HPDE6-E6E7 (cell line): ENCODE data around the gene KIF3B.
"Not testable (repeated sequence)": the region's sequence is repeated elsewhere in the genome, so short reads cannot be mapped to it uniquely, and the experiment has no call there.

ENCODE experiments used
- DNase-seq: peaks from one replicate; pipeline ENCODE4 v3.0.0; 2011; ENCODE audit warnings: missing footprints; ENCODE audit errors: extremely low spot score

Gene KIF3B

GRCh38 chr20:32248043-32248442, 29.4 kb upstream of the KIF3B start:
- DNase-seq = no peak

DNA sequence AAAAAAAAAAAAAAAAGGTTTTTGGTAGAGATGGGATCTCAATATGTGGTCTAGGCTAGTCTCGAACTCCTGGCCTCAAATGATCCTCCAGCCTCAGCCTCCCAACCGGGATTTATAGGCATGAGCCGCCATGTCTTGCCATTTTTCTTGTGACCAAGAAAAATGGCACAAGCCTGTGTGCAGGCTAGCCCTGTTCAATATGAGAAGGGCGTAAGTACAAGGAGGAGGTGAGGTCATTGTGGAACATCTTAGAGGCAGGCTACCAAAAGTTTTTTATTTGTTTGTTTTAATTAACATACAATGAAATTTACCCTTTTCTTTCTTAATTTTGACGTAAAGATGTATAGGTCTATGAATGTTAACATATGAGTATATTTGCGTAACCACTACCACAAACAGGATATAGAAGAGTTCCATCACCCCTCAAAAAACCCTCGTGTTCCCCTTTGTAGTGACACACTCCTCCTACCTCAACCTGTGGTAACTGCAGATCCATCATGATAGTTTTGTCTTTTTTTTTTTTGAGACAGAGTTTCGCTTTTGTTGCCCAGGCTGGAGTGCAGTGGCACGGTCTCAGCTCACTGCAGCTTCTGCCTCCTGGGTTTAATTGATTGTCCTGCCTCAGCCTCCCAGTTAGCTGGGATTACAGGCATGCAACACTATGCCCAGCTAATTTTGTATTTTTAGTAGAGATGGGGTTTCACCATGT, 28.3 kb upstream of the KIF3B start:
- DNase-seq = no peak

DNA sequence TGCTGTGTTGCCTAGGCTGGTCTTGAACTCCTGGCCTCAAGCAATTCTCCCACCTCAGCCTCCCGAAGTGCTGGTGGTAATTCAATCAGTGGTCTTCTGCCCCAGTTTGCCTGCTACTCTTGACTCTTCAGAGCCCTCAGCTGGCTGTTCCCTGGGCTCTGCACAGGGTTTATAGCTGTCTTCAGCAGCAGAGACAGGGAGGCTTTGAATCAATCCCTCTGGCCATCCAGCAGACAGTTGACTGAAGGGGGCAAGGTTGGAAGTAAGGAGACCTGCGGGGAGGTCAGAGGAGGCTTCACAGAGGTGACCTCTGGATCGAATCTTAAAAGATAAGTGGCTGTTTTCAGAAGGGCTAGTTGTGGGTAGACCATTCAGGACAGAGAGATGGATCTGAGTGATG, 26.0 kb upstream of the KIF3B start:
- no peak for DNase-seq

- DNase-seq = no peak
Measured at GRCh38 chr20:32252189-32252588, 25.3 kb upstream of the KIF3B start.

- DNase-seq = not testable (repeated sequence)
Measured at GRCh38 chr20:32260973-32261372, 16.5 kb upstream of the KIF3B start.

DNA sequence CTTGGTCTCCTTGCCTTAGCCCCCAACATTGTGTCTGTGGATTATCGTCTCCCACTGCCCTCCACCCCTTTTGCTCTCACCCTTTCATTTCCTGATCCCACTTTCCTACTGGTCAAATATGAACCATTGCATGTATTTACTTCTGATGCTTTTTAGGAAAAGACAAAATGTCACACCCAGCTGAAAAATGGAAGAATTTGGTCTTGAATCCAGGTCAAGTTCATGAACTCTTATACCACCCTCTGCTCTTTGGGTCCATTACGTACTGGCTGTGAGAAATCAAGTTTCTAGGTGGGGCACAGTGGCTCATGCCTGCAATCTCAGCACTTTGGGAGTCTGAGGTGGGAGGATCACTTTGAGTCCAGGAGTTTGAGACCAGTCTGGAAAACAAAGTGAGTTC, 15.8 kb upstream of the KIF3B start:
- DNase-seq = no peak

GRCh38 chr20:32263398-32263954, 14.0 kb upstream of the KIF3B start:
- peak; percentile 53 for DNase-seq

GRCh38 chr20:32271620-32272019, 5.8 kb upstream of the KIF3B start:
- DNase-seq = no peak

- no peak for DNase-seq
Measured at GRCh38 chr20:32274359-32274758, 3.1 kb upstream of the KIF3B start.

GRCh38 chr20:32275163-32275562, 2.3 kb upstream of the KIF3B start:
- not testable (repeated sequence) for DNase-seq

GRCh38 chr20:32278199-32278643, 770 bp downstream of the KIF3B start:
- no peak for DNase-seq

DNA sequence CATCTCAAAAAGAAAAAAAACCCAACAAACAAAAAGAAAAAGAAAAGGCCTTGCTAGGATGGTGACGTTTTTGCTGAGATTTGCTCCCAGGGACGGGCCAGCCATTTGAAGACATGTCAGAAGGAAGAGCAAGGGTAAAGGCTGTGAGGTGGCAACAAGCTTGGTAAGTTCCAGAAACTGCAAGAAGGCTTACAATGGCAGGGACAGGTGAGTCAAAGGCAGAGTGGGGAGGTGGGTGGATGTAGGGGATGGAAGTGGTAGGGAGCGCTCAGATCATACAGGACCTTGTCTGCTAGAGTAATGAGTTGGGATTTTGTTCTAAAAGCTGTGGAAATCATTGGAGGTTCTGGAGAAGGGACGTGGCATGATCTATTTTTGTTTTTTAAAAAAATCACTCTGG, 4.3 kb downstream of the KIF3B start:
- no peak for DNase-seq

DNA sequence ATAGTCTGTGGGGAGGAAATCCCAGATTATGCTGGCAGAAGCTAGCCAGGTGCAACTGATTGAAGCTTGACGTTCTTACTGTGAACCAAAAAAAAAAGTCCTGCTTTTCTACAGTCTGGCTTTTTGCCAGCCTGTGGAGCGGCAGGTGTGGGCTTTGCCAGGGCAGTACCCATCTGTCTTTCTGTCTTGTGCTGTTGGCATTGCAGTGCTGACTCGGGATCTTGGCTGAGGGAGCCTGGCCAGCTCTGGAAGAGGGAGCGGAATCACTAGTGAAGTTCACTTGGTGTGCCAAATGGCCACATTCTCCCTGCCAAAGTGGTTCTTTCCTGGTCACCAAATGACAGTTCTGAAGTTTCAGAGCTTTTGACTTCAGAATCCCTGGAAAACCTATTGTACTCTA, 5.0 kb downstream of the KIF3B start:
- no peak for DNase-seq

DNA sequence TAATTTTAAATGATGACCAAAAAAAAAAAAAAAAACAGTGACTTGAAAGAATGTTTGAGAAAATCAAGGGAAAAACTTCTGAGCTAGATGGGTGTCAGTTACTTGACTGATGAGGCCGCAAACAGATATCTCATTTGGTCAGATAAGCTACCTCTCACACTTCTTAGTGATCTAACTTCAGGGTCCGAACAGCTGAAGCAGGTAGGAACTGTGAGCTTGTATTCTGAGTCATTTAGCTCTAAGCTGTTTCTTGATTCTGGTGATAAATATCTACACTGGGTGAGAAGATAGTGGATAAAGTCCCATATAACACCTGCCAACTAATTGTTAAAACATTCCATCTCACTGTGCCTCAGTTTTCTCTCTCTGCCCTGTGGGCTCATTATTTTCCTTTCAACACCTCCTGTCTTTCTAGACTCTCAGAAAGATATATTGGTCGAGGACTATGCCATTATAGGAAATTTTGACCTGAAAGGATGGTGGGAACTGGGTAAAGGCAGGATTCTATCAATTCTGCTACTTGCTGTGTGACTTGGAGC, 7.7 kb downstream of the KIF3B start:
- no peak for DNase-seq

DNA sequence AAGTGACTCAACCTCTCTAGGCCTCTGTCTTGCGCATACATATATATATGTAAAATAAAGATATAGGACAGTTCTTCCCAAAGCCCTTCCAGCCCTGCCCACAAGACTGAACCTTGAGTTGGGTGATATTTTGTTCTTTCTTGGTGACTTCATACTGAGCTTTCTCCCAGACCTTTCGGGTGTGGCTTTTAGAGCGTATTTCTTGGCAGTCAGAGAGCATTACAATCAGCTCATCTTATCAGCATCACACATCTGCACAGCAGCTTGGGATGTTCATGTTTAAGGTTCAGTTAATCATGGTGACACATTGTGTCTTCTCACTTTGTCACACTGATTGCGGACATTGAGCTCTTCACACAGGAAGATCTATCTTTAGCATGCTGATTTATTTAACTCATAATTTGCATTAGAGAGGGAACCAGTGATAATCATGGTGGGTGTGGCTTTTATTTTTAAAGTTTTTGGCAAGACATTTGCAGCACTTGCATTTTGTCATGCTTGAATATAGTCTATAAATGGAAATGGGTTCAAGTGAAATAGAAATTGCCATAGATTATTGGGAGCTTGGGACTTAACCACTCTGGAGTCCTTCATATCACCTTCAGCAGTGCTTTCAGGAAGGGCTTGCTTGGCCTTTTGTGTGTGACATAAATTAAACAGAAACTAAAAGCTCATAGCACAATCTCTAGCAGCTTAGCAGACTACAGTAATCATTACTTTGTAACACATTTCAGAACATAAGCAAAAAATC, 8.3 kb downstream of the KIF3B start:
- no peak for DNase-seq

DNA sequence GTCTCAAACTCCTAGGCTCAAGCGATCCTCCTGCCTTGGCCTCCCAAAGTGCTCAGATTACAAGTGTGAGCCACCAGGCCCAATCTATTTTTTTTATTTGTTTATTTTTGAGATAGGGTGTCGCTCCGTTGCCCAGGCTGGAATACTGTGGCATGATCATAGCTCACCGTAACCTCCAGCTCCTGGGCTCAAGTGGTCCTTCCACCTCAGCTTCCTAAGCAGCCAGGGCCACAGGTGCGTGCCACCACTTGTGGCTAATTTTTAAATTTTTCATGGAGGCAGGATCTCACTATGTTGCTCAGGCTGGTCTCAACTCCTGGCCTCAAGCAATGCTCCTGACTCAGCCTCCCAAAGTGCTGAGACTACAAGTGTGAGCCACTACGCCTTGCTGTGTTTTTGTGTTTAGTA, 9.8 kb downstream of the KIF3B start:
- no peak for DNase-seq

DNA sequence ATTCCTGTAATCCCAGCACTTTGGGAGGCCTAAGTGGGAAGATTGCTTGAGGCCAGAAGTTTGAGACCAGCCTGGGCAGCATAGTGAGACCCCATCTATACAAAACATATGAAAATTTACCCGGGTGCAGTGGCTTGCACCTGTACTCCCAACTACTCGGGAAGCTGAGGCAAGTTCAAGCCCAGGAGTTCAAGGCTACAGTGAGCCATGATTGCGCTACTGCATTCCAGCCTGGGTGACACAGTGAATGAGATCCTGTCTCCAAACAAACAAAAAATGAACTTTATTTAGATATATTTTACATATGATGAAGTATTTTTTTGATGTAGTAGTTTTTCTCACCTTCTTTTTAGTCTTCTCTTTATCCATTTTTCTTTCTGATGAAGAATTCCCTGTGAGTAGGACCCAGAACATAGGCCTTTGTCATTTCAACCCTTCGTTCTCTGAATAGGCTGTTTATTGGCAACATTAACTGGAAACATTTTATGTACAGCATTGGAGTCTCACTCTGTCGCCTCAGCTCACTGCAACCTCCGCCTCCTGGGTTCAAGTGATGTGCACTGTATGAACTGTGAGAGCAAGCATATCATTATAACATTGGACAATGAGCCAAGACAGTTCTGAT, 10.9 kb downstream of the KIF3B start:
- no peak for DNase-seq

GRCh38 chr20:32289299-32289660, 11.8 kb downstream of the KIF3B start:
- not testable (repeated sequence) for DNase-seq

DNA sequence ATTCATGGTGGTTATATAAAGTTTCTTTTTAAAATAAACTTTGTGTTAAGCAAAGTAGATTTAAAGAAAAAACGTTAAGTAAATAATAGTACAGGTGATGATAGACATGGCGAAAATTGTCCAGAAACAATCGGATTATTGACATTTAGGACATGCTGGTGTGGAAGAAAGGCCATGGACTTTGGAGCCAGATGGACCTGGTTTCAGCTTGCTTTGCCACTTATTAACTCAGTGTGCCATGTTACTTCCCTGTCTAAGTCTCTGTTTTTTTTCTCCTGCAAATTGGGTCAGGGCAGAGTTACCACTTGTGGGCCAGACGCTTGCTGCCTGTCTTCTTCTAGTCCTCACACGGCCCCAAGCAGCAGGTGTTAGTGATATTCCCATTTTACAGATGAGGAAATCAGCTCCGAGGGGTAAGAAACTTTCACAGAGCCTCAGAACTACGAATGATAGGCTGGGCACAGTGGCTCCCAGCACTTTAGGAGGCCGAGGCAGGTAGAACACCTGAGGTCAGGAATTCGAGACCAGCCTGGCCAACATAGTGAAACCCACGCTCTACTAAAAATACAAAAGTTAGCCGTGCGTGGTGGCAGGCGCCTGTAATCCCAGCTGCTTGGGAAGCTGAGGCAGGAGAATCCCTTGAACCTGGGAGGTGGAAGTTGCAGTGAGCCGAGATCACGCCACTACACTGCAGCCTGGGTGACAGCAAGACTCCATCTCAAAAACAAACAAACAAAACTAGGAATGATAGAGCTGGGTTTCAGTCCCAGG, 12.4 kb downstream of the KIF3B start:
- DNase-seq = no peak

DNA sequence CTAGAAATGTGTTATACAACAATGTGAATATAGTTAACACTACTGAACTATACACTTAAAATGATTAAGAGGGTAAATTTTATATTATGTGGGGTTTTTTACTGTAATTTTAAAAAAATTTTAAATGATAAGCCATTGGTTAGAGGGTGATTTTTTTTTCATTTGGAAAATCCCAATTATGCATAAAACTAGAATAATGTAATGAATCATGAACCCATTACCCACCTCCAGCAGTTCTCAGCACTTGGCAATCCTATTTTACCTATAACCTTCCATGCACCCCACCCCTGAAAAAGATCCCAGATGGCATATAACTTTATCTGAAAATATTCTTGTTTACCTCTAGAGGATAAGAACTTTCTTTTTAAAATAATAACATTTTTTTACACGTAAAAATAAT, 13.7 kb downstream of the KIF3B start:
- no peak for DNase-seq

GRCh38 chr20:32292548-32292947, 15.1 kb downstream of the KIF3B start:
- no peak for DNase-seq

DNA sequence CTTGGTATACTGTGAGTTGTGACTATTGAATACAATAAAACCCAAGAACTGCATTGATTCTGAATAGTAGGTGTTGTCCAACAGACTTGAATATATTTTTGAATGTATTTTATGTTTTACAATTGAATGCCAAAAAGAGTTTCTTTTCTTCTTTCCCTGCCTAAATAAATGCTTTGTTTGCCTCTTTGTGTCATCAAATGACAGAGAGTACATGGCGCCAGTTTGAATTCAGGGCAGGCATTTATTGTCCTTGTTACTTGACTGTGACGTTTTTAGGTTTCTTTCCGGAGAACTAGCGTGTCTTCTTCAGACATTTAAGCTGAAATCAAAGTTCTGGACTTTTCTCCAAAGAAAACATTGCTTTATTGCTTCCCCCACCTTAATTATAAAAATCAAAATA, 16.6 kb downstream of the KIF3B start:
- no peak for DNase-seq
